RWPE1 (cell line): ENCODE results near the gene SLC8A2.

ENCODE experiments used
- CTCF ChIA-PET: fragments of 350-600 bp; sonication (Branson Sonifier 250); formaldehyde crosslinking; extraction: SDS; loops from one replicate; lab custom pipeline; 2021; lab: Yijun Ruan, JAX
- POLR2A ChIA-PET: fragments of 400-600 bp; formaldehyde crosslinking; extraction: SDS; loops from one replicate; lab custom pipeline; 2020; ENCODE audit warnings: antibody characterized with exemption; ENCODE audit not compliant: low non-redundant PET; lab: Yijun Ruan, JAX
- DNase-seq: peaks from one replicate; pipeline ENCODE4 v3.0.0; 2012; ENCODE audit warnings: low spot score
- H3K27ac ChIP-seq: fragments of 450-650 bp; 2 replicates; pipeline ENCODE4 v1.5.1; 2017
- CTCF ChIP-seq: fragments of 450-650 bp; conservative IDR thresholded peaks from 2 replicates; pipeline ENCODE4 v1.5.1; 2017; ENCODE audit warnings: low read depth, mild to moderate bottlenecking

The SLC8A2 gene

GRCh38 chr19:47473336-47473735 is 1.6 kb upstream of the SLC8A2 start:
- H3K27ac ChIP-seq = no peak overlapping the region
- POLR2A ChIA-PET = no interaction called here
- CTCF ChIA-PET = interaction anchor here (2.1 kb wide), 1 partner anchor 11 kb away, joined by 6 read pairs; the partner anchor contains the start of gene KPTN
- DNase-seq = no peak
- TF ChIP-seq CTCF = no peak

- TF ChIP-seq CTCF = no peak
- CTCF ChIA-PET = no interaction called here
- no peak overlapping the region for H3K27ac ChIP-seq
- POLR2A ChIA-PET = no interaction called here
- DNase-seq = no peak
Measured at GRCh38 chr19:47471381-47471732, 336 bp downstream of the SLC8A2 start.

GRCh38 chr19:47470447-47471195 is 1.1 kb downstream of the SLC8A2 start:
- TF ChIP-seq CTCF = no peak
- no peak overlapping the region for H3K27ac ChIP-seq
- no peak for DNase-seq
- ChIA-PET POLR2A (interaction anchor here (0.6 kb wide), 1 partner anchor 11 kb away, joined by 9 read pairs; no protein-coding TSS in a partner anchor), CTCF (no interaction called here)

- H3K27ac ChIP-seq = no peak overlapping the region
- CTCF ChIA-PET = no interaction called here
- DNase-seq = no peak
- no peak for TF ChIP-seq CTCF
- POLR2A ChIA-PET = no interaction called here
Measured at GRCh38 chr19:47469719-47470118, 2.0 kb downstream of the SLC8A2 start.

GRCh38 chr19:47469363-47469700 is 2.4 kb downstream of the SLC8A2 start:
- no peak overlapping the region for H3K27ac ChIP-seq
- POLR2A ChIA-PET = no interaction called here
- TF ChIP-seq CTCF = no peak
- no peak for DNase-seq
- CTCF ChIA-PET = interaction anchor here (0.8 kb wide), 1 partner anchor 15 kb away, joined by 7 read pairs; the partner anchor contains the start of gene KPTN

- POLR2A ChIA-PET = no interaction called here
Measured at GRCh38 chr19:47467914-47468313, 3.8 kb downstream of the SLC8A2 start.

More at GRCh38 chr19:47467914-47468313, 3.8 kb downstream of the SLC8A2 start:
- no peak overlapping the region for H3K27ac ChIP-seq
- TF ChIP-seq CTCF = no peak
- no peak for DNase-seq
- CTCF ChIA-PET = no interaction called here
